GM12875 (cell line): ENCODE measurements around the gene ARHGAP45.
A peak's percentile ranks its signal among the peaks of the same experiment; 100 is the strongest.

ENCODE experiments used
- H3K4me3 ChIP-seq: one replicate; pipeline ENCODE4 v1.5.1; 2011; ENCODE audit warnings: low read depth, low read length, control low read depth
- TF ChIP-seq, protein P1 (sequence below): IDR thresholded peaks from 2 replicates; pipeline ENCODE4 v1.5.1; 2011; ENCODE audit warnings: low read depth, mild to moderate bottlenecking, control low read depth, inconsistent platforms, low read length, moderate library complexity, borderline replicate concordance; ENCODE audit not compliant: insufficient read depth

The ARHGAP45 gene

DNA sequence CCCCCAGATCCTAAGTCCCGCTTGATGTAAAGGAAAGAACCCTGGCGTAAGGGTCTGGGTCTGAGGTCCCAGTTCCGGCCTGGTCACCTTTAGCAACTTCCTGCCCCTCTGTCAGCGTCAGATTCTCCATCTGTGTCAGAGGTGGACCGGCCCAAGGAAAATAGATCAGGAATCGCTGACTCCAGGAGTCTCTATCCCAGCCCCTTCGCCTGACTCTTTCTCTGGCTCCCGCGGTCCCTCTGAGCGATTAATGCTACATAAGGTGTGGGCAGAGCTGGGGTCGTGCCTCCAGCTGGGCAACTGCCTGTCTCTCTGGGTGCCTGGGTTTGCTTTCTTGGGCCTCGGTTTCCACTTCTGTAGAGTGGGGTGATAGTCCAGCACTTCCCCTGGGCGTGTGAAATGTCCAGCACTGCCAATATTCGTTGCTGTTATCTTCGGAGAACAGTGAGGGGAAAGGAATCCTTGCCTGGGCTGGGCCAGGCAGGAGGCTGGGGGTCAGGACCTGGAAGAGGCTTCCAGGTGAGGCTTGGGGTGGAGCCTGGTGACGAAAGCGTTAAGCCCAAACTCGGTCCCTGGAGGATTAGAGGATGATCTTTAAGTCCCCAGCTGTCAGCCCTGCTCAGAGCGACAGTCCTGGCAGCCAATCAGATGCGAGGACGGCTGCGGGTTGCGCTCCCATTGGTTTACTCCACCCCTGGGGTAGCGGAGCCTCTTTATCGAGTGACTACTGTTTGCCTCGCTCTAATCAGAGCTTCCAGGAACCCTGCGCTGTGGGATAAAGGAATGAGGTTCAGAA lies 26.3 kb upstream of the ARHGAP45 start:
- peak overlapping the region; percentile 64 for H3K4me3 ChIP-seq
- TF ChIP-seq, protein P1, sequence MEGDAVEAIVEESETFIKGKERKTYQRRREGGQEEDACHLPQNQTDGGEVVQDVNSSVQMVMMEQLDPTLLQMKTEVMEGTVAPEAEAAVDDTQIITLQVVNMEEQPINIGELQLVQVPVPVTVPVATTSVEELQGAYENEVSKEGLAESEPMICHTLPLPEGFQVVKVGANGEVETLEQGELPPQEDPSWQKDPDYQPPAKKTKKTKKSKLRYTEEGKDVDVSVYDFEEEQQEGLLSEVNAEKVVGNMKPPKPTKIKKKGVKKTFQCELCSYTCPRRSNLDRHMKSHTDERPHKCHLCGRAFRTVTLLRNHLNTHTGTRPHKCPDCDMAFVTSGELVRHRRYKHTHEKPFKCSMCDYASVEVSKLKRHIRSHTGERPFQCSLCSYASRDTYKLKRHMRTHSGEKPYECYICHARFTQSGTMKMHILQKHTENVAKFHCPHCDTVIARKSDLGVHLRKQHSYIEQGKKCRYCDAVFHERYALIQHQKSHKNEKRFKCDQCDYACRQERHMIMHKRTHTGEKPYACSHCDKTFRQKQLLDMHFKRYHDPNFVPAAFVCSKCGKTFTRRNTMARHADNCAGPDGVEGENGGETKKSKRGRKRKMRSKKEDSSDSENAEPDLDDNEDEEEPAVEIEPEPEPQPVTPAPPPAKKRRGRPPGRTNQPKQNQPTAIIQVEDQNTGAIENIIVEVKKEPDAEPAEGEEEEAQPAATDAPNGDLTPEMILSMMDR = no peak

- H3K4me3 ChIP-seq = peak overlapping the region; percentile 64
- TF ChIP-seq, protein P1 = no peak
Measured at GRCh38 chr19:1041272-1041834, 25.6 kb upstream of the ARHGAP45 start.

DNA sequence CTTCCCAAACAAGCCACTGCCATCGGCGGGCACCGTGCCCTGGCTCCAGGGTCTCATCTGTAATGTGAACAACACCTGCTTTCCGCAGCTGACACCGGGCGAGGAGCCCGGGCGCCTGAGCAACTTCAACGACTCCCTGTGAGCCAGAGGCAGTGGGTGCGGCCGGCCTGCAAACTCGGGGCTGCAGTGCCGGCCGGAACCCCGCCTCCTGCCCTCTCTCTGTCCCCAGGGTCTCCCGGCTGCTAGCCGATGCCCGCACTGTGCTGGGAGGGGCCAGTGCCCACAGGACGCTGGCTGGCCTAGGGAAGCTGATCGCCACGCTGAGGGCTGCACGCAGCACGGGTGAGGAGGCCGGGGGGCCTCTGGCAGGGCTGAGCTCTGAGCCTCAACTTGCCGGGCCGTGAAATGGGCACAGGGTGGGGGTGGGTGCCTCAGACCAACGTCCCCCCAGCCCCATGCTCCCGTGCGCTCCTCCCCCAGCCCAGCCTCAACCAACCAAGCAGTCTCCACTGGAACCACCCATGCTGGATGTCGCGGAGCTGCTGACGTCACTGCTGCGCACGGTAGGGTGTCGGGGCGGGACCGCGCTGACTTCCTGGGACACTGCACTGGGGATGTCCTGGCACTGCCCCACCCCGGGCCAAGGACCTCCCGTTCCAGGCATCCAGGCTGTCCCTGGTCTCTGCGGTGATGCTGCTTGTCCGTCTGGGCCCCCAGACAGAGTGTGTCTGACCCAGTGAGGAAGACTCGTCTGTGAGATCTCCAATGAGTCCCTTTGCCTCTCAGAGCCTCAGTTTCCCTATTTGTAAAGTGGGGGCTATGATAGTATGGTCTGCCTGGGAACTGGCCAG lies 24.9 kb upstream of the ARHGAP45 start:
- TF ChIP-seq, protein P1 = no peak
- H3K4me3 ChIP-seq = no peak overlapping the region

GRCh38 chr19:1042689-1043511 lies 24.1 kb upstream of the ARHGAP45 start:
- TF ChIP-seq, protein P1 = no peak
- no peak overlapping the region for H3K4me3 ChIP-seq

- TF ChIP-seq, protein P1 = no peak
- H3K4me3 ChIP-seq = no peak overlapping the region
Measured at GRCh38 chr19:1045247-1045603, 21.7 kb upstream of the ARHGAP45 start.

- TF ChIP-seq, protein P1 = no peak
- H3K4me3 ChIP-seq = no peak overlapping the region
Measured at GRCh38 chr19:1046117-1046626, 20.8 kb upstream of the ARHGAP45 start.
